HFFc6 (cell line): Measurements from ENCODE around the gene TRIM8. TPM values are rescaled to one million over a fixed set of nuclear protein-coding genes. Genes with fewer than 3 reads are reported as not detected.

Source experiments
- DNase-seq: peaks from one replicate; pipeline ENCODE4 v3.0.0-alpha.2; 2018
- H3K27ac Mint-ChIP-seq: 2 replicates; pipeline ENCODE4 v1.8.0; 2020; ENCODE audit warnings: mild to moderate bottlenecking, mixed read lengths
- H3K27me3 Mint-ChIP-seq: 2 replicates; pipeline ENCODE4 v1.8.0; 2021; ENCODE audit warnings: mild to moderate bottlenecking, moderate library complexity, mixed read lengths; ENCODE audit not compliant: insufficient read depth
- H3K36me3 Mint-ChIP-seq: 2 replicates; pipeline ENCODE4 v1.8.0; 2021; ENCODE audit warnings: low read depth, mixed read lengths
- H3K4me1 Mint-ChIP-seq: 2 replicates; pipeline ENCODE4 v1.8.0; 2020; ENCODE audit warnings: low read depth, mixed read lengths
- H3K4me3 Mint-ChIP-seq: 2 replicates; pipeline ENCODE4 v1.8.0; 2020; ENCODE audit warnings: mild to moderate bottlenecking, moderate library complexity, mixed read lengths
- H3K9me3 Mint-ChIP-seq: 2 replicates; pipeline ENCODE4 v1.8.0; 2020; ENCODE audit warnings: mild to moderate bottlenecking, mixed read lengths
- total RNA-seq, 6 experiments: library from RNA; stranded (reverse); fragmentation: NEBNext Ultra II Directional; extraction: Animal tissue kit (Norgen Biotek cat#: 25700); gene quantifications; 2 replicates in 1 of 6; 3 replicates in 5 of 6; pipeline ENCODE4 v1.2.3, GENCODE V29; 2021
- TF ChIP-seq, protein P1 (sequence below): fragments of 200-600 bp; sonication (generic); IDR thresholded peaks from 2 replicates; pipeline ENCODE4 v1.5.0; 2021; ENCODE audit warnings: antibody characterized with exemption, mild to moderate bottlenecking

Gene TRIM8
- total RNA-seq, 6 experiments from 2014 or later: 123 to 148 (median 135) TPM

DNA sequence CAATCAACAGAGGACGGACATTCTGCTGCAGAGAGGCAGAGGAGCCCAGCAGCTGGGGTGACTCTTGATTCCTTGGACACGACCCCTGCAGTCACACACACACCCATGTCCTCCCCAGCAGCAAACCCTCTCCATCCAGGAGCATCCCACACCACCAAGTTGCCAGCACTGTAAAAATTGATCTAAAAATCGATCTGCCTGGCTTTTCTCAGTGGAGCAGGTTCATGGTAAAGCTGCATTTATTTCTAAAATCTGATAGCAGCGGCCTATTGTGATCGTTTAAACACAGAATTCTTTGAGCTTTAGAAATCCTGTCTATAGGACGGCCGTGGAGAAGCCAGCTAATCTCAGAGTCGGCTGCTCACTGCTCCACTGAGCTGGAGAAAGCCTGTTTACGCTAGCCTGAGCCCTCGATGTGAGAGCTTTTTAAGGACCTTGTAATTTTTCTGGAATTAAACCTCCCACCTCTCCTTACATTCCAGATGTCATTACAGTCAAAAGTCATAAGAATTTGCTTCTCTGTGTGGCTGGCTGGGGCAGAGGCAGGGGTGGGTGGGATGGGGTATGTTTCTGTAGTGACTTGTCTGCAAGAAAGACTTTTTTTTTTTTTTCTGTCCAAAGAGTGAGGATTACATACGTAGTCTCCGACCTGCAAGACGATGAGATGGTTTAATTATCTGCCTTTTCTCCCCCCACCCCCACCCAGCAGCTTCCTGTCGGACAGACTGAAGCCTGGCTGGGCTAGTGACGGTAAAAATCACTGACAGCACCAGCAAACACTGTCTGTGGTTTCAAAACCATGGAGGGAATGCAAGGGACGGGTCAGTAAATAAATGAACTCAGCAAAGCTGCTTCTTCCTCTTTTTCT lies 31.6 kb downstream of the TRIM8 start:
- Mint-ChIP-seq H3K4me3 (peak overlapping the region; percentile 88), H3K4me1 (peaks cover 63% of the 10 kb centered on the region)
- TF ChIP-seq, protein P1, sequence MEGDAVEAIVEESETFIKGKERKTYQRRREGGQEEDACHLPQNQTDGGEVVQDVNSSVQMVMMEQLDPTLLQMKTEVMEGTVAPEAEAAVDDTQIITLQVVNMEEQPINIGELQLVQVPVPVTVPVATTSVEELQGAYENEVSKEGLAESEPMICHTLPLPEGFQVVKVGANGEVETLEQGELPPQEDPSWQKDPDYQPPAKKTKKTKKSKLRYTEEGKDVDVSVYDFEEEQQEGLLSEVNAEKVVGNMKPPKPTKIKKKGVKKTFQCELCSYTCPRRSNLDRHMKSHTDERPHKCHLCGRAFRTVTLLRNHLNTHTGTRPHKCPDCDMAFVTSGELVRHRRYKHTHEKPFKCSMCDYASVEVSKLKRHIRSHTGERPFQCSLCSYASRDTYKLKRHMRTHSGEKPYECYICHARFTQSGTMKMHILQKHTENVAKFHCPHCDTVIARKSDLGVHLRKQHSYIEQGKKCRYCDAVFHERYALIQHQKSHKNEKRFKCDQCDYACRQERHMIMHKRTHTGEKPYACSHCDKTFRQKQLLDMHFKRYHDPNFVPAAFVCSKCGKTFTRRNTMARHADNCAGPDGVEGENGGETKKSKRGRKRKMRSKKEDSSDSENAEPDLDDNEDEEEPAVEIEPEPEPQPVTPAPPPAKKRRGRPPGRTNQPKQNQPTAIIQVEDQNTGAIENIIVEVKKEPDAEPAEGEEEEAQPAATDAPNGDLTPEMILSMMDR: no peak

DNA sequence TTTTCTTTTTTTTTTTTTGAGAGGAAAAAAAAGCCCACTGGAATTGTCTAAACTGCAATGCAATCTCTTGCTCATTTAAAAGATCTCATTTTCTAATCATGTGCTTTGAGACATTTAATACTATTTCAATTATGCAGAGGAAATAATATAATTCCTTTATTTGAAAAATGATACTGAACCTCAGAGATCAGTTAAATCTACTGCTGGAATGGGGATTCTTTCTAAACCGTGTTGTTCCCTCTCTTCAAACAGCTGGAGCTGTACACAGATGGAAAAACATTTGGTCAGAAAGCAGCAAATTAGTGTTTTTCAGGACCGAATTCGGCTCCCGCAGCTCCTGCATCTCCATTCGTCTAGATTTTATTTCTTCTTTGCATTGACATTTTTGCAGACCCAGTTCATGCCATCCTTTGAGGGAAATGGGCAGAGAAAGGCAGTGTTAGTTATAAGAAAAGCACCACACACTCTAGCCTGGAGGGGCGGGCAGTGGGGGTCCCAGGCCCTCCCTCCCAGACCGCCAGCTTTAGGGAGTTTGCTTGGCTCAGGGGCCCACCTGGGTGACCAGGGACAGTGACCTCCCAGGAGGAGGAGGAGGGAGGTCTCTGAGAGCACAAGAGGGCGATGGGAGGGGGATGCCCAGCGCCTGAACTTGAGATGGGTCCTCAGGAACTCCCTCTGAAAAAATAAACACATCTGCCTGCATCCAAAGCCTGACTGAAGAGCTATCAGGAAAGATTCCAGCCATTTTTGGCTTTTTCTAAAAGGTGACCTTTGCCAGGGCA lies 32.4 kb downstream of the TRIM8 start:
- peaks cover 6% of the 10 kb centered on the region for H3K27me3 Mint-ChIP-seq
- H3K9me3 Mint-ChIP-seq: no peaks in the 10 kb centered on the region
- DNase-seq: no peak
- peak overlapping the region; percentile 88 for H3K4me3 Mint-ChIP-seq
- H3K4me1 Mint-ChIP-seq: peaks cover 63% of the 10 kb centered on the region
- TF ChIP-seq, protein P1: no peak
- no peaks in the 10 kb centered on the region for H3K36me3 Mint-ChIP-seq
- peak overlapping the region; percentile 96 for H3K27ac Mint-ChIP-seq

More for the DNA sequence above, 31.6 kb downstream of the TRIM8 start:
- Mint-ChIP-seq H3K27me3 (peaks cover 6% of the 10 kb centered on the region), H3K27ac (peak overlapping the region; percentile 96), H3K9me3 (no peaks in the 10 kb centered on the region), H3K36me3 (no peaks in the 10 kb centered on the region)
- peak; percentile 93 for DNase-seq

DNA sequence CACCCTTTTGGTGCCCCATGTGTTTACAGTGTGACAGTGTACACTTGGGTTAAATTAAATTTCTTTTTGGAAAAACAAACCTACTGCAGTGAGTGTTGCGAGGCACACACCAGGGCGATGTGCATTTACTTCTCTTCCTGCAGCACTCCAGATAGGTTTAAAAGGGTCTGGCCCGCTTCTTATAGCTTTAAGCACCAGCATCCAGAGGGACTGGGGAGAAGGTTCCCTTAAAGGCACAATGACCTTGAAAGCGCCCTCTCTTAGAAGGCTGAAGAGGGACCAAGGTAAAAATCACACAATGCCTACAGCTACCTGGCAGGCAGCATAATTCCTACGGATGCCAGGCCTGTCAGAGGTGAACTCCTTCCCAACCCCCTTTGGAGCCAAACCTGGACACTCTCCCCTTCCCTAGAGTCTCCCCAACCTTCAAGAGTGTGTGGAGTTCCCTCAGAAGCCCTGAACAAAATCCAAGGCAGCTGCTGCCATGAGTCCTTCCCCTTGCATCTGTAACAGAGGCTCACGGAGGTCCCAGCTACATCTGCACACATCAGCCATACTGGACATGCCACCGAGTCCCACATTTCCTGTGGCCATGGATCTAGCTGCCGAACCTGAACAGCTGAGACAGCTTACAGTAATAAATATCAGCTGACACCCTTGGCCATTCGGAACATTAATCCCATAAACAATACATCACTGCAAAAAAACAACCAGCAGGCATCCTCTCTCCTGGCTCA lies 33.2 kb downstream of the TRIM8 start:
- peaks cover 2% of the 10 kb centered on the region; the same call in 1 of the 2 replicates for H3K27me3 Mint-ChIP-seq
- H3K27ac Mint-ChIP-seq: peak overlapping the region; percentile 96
- no peaks in the 10 kb centered on the region for H3K36me3 Mint-ChIP-seq
- peaks cover 63% of the 10 kb centered on the region for H3K4me1 Mint-ChIP-seq
- no peaks in the 10 kb centered on the region for H3K9me3 Mint-ChIP-seq
- DNase-seq: no peak
- TF ChIP-seq, protein P1: no peak
- H3K4me3 Mint-ChIP-seq: peak overlapping the region; percentile 88

DNA sequence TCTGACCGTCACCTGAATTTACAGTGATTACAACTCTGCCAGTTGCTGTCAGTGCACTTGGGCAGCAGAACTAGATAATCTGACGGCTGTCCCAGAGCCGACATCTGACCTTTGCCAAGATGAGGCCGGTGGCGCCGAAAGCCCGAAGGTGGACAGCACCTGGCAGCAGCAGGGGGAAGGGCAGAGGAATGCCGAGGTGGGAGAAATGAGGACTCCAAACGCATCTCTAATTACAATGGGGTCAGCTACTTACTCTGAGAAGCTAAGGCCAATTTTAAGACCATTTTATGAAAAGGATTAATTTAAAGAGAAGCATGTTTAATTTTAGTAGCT lies 33.8 kb downstream of the TRIM8 start:
- no peak overlapping the region for H3K27ac Mint-ChIP-seq

DNA sequence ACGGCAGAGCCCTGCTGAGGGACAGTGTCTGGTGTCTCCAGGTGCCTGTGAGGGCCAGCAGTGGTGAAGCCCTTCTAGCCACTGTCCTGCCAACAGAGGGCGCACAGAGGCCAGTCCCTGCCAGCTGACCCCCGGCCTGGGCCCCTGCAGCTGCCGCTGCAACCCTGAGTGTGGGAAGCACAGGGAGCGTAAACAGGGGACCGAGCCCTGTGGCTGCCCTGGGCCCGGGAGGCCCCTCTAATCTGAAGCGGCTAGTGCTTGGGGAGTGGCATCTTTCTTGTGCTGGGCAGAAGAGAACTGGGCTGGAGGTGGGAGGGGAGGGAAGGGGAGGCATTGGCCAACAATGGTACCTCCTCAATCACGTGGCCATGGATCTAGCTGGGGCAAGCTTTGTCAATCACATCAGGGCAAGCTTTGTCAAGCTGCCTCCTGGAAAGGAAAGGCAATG lies 34.6 kb downstream of the TRIM8 start:
- TF ChIP-seq, protein P1: peak; percentile 85
- DNase-seq: peak; percentile 15
- Mint-ChIP-seq H3K36me3 (no peaks in the 10 kb centered on the region), H3K4me3 (no peak overlapping the region), H3K27me3 (peaks cover 2% of the 10 kb centered on the region; the same call in 1 of the 2 replicates), H3K9me3 (no peaks in the 10 kb centered on the region), H3K4me1 (peaks cover 54% of the 10 kb centered on the region), H3K27ac (no peak overlapping the region)

More for the DNA sequence above, 33.8 kb downstream of the TRIM8 start:
- no peak for DNase-seq
- Mint-ChIP-seq H3K36me3 (no peaks in the 10 kb centered on the region), H3K9me3 (no peaks in the 10 kb centered on the region), H3K4me1 (peaks cover 62% of the 10 kb centered on the region), H3K4me3 (no peak overlapping the region), H3K27me3 (peaks cover 2% of the 10 kb centered on the region; the same call in 1 of the 2 replicates)
- TF ChIP-seq, protein P1: no peak
